DLD1 (cell line): ENCODE data around the gene CPNE2.
"Not testable (repeated sequence)": the region's sequence is repeated elsewhere in the genome, so short reads cannot be mapped to it uniquely, and the experiment has no call there.

Source experiments
- in situ Hi-C: cut with HindIII; loops from 2 replicates; pipeline ENCODE4 v1.10.0; 2017; ENCODE audit warnings: low sequenced_read_pairs

CPNE2 gene

DNA sequence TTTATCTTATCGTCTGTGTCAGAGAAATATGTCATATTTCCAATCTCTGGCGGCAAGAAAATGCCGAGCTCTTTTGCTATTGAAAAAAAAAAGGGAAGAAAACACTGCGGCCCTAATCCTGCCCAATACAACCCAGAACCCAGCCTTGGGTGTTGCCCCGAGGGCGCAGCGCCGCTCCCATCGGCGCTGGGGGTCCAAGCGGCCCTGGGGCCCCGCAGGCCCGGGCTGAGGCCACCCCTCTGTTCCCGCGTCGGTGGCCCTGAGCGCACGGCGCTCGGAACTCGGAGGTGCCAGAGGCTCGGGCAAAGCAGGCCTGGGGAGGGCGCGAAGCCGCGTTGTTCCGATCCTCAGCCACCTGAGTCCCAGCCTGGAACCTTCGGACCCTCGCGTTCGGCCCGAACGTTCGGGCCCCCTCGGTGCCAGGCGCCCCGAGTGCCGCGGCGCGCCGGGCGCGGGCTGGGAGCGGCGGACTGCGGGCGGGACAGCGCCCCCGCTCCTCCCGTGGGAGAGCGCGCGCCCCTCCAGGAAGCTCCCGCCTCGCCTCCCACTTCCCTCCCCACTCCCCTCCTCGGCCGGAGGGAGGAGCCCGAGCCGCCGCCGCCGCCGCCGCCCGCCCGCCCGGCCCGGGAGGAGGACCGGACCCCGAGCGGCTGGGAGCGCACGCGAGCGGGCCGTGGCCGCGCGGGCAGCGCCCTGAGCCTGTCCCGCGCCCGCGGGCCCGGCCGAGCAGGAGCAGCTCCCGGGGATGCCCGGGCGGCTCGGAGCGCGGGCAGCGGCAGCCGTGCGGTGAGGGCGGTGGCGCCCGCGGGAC is at the start of gene CPNE2:
Gene CPNE2, plus strand, starts transcription at position 609 of the 811 bp plus-strand sequence. CDS start 18,160 bp downstream, outside the sequence.
- in situ Hi-C loops = no loop called here

DNA sequence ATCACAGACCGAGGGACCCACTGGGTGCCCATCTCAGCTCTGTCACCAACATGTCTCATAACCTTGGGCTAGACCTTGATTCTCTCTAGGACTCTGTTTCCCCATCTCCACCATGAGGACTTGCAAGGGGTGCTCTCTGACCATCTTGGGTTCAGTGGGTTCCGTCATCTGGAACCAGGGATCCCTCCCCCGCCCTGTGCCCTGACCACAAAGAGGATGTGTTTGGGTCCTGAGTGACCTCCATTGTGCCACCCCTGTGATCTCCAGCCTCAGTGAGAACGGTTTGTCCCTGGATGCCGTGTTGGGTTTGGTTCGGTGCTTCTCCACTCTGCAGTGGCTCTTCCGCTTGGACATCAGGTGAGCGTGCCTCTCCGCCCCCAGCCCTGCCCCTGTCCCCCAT is 49.1 kb upstream of the CPNE2 start:
- in situ Hi-C loops = no loop called here

DNA sequence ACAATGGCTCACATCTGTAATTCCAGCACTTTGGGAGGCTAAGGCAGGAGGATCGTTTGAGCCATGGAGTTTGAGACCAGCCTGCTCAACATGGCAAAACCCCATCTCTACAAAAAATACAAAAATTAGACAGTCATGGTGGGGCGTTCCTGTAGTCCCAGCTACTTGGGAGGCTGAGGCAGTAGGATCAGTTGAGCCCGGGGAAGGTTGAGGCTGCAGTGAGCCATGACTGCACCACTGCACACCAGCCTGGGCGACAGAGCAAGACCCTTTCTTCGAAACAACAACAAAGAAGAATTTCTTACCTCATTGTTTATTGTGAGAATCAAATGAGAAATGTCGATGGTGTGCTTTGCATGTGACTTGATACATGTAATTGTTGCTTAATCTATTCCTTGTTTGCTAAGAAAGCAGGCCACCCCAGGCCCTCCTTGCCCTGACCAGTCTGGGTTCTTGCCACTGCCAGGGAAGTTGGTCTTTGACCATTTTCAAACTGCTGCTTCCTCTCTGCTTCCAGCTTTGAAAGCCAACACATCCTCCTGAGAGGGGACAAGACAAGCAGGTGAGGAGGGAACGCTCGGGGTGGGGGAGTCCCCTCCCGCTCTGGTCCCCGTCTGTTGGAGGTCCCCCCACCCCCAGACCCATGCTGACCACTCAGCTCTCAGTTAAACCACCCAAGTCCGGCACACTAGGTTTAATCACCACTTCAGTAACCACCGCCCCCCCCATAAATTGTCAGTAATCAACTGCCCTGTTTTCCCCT is 47.3 kb upstream of the CPNE2 start:
- in situ Hi-C loops = no loop called here

DNA sequence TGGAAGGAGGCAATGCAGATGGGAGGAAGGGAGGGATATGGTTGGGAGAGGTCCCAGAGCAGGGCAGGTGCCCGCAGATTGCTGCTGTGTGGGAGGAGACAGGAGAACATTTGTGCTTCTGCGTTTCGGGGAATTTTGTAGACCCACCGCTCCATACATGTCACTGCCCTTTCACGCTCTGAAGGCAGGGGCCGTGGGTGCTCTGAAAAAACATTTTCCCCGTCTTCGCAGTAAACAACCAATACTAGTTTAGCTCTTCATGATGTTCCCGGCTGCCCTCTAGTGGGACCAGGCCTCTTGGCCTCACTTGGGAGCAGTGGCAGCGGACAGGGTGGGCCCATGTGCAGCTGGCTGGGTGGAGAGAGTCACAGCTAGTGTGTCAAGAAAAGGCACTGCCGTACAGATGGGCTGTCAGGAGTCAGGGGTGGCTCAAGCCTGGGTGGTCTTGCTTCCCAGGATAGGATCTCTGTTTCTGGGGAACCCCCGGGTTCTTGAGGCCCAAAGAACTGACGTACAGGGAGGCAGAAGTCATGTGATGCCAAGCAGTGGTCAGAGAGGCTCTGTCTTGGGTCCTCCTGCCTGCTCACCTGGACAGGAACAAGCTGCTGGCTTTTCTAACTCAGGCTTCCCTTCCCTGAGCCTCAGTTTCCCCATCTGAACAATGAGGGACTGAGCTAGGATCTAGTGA is 46.5 kb upstream of the CPNE2 start:
- in situ Hi-C loops = no loop called here

DNA sequence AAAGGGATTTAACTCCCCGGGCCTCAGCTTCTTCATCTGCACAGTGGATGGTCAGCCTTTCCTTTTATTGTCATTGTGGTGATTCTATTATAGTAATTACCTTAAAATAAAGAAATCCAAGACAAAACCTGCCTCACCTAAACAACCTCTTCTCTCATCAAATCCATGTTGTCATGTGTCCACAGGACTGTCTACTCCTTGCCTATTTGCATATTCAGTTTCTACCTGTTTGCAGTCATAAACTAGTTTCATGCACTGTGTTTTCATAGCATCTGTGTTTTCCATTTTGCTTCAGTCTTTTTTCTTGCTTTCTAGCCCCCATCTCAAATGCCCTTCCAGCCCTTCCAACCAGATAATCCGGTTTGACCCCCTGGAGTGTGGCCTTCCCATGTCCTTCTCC is 44.3 kb upstream of the CPNE2 start:
- in situ Hi-C loops = no loop called here

DNA sequence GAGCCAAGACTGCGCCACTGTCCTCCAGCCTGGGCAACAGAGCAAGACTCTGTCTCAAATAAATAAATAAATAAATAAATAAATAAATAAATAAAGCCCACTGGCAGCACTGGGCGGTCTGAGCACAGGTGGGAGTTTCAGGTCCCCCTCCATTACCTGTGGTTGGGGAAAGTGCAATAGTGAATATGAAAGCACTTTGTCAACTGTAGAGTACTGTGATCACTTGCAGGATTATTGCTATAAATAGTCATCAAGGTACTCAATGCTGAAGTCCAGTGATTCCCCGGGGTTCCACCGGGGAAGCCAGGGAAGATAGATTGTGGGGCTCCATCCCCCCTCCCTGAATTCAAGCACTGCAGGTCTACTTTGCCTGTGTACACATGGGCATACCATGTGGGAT is 42.7 kb upstream of the CPNE2 start:
- in situ Hi-C loops = no loop called here

DNA sequence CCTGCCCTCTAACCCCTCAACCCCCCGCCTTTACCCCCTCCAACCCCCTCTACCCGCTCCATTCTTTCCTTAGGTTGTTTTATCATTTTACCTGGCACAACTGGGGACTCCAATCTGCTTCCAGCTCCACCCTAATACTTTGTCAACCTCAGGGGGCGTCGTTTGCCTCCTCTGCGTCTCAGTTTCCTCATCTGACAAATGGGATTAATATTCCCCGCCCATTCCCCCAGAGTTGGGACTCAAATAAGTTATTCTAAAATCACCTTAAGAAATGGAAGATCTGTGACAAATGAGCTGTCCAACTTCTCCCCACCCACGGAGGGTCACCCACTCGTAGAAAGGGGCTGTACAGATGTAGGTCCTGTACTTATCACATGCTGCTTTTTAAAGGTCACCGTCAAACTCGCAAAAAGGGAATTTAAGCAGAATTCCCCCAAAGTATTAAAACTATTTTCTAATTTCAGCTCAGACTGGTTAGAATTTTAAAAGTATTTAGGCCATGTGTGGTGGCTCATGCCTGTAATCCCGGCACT is 40.6 kb upstream of the CPNE2 start:
- in situ Hi-C loops = no loop called here

DNA sequence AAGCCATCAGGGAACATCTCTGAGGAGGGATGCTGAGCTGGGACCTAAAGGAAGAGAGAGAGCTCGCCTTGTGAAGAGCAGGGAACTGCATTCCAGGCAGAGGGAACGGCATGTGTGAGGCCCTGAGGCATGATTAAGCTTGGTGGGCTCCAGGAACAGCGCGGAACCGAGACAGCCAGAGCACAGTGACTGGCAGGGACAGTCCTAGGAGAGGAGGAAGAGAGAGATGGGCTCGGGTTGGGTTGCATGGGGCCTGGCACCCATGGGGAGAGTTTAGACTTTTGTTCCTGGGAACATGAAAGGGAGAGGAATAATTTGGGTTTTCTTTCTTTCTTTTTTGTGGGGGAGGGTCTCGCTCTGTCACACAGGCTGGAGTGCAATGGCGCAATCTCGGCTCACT is 39.2 kb upstream of the CPNE2 start:
- in situ Hi-C loops = no loop called here

DNA sequence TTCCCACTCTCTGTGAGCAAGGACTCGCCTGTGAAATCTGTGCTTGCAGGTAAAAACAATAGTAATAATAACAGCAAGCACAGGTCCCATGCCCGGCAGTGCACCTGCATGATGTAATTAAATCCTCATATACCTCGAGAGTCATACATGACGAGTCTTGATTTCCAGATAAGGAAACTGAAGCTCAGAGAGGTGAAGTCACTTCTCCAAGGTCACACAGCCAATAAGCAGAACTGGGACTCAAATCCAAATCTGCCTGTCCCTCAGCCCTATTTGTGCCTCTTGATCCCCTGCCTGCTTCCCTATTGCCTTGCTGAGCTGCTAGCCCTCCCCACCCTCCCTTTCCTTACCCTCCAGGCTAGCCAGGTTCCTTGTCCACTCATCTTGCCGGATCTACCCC is 38.0 kb upstream of the CPNE2 start:
- in situ Hi-C loops = no loop called here

DNA sequence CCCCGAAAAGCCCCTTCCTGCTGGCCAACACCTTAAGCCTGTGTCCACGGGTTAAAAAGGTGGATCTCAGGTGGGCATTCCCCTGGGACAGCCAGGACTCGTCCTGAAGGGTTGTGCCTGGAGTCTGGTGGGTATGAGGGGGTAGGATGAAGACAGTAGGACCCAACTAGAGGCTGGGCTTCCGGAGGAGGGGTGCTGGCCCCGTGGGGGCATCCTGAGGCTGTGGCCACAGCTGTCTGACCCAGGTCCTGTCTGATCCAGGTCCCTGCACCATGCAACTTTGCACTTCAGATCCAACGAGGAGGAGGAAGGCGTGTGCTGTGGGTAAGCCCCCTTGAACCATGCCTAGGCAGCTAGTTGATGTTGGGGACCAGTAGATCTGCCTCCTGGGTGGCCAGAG is 37.6 kb upstream of the CPNE2 start:
- in situ Hi-C loops = no loop called here

DNA sequence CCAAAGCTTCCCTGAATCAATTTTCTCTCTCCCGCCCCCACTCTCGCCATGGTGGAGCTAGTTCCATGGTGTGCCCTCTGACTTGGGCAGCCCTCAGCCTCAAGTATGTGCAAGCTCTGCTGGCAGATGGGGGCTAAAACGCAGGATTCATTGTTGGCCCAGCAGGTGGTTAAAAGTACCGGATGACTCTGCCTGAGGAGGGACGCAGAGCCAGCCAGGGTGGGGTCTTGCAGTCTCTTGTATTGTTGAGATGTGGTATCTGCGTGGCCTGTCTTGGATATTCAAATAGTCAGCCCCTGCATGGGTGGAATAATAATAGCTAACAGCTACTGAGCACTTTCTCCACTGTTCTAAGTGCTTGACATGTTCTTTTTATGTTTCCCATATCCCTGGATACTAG is 36.7 kb upstream of the CPNE2 start:
- in situ Hi-C loops = no loop called here

DNA sequence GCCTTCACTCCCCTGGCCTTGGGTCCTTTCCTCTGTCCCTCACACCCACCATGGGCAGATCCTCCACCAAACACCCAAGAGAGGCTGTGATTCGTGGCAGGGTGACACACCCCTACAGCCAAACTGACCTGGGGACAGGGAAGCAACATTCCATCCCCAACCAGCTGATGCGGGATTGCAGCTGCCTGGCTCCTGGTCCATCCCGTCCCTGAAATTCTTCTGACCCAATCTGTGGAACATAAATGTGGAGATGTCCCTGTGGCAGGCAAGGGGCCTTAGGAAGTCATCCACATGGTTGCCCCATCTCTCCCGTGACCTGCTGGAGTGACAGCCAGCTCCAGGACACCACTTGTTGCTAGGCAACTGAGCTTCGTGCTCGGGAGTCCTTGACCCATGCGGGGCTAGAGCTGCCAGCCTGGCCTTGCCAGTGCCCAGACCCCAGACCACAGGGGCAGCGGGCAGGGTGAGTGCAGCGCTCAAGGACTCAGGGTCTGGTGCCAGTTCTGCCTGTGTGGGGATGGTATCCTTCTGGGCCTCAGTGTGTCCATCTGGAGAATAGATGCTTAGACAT is 34.0 kb upstream of the CPNE2 start:
- in situ Hi-C loops = no loop called here

DNA sequence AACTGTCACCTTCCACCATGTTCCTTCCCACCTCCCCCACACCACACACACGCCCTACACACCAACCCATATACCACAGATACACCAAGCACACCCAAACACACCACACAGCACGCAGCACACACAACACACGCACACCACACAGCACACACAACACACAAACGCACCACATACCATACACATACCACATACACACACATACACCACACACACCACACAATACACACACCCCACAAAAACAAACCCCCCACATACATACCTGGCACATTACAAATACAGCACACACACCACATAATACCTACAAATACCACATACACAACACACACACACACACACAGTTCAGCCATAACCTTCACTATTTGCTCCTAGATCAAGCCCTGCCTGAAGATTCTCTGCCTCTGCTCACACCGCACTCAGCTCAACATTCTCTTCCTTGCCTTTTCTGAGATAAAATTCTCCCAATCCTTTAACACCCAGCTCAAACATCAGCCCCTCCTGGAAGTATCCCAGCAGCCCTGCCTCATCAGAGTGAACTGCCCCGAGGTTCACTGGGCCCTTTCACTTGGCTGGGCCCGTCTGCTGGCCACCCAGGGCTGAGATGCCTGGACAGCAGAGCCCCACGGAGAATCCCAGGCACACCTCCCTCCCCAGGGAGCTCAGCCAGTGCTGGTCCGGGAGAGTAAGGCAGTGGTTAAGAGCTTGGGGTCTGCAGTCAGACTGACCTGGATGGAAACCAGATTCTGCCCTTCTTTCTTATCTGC is 31.9 kb upstream of the CPNE2 start:
- in situ Hi-C loops = no loop called here

DNA sequence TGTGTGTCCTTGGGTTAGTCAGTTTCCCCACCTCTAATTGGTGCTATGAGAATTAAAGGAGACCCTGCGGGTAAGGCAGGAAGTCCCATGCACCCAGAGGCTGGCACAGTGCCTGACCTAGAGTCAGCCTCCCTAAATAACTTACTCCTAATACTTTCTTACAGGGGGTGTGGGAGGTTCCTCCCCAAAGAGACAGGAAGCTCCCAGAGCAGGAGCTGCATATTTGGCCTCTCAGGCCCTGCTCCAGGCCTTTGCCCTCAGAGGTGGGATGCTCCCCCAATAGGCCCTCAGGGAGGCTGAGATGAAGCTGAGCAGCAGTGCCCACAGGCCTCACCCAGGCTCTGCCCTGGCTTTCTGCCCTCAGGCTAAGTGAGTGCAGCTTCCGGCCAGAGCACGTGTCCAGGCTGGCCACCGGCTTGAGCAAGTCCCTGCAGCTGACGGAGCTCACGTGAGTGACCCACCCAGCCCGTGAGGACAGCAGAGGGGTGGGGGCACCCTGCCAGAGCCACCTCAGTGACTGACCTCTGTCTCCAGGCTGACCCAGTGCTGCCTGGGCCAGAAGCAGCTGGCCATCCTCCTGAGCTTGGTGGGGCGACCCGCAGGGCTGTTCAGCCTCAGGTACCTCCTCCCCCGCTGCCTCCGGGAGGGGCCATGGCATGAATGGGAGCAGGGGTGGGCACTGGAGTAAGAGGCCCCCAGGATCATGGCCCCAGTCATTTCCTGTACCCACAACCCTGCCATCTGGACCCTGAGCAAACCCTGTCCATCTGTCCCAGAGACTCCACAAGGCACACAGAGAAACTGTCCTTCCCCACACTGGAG is 31.1 kb upstream of the CPNE2 start:
- in situ Hi-C loops = no loop called here

DNA sequence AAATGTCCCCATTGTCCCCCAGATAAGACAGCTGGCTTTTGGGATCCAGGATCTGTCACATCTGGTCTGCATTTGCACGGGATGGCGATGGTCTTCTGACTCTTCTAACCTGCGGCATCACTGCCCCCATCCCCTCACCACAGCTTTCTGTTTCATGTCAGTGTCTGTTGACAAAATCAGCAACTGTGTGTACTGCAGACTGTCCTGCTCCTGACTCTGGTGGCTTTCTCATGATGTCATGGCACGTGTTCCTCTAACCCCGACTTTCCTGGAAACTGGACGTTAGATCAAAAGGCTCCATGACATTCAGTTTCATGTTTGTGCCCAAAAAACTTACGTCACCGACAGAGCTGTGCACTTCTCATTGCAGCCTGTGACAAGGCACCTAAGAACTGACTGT is 30.1 kb upstream of the CPNE2 start:
- in situ Hi-C loops = no loop called here

DNA sequence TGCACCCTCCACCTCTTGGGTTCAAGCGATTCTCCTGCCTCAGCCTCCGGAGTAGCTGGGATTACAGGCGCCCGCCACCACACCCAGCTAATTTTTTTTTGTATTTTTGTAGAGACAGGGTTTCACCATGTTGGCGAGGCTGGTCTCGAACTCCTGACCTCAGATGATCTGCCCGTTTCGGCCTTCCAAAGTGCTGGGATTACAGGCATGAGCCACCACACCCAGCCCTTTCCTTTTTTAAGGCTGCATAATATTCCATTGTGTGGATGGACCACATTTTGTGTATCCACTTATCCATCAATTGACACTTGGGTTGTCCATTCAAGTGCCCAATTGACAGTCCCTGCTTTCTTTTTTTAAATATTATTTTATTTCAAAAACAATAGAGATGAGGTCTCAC is 29.2 kb upstream of the CPNE2 start:
- in situ Hi-C loops = not testable (repeated sequence)

DNA sequence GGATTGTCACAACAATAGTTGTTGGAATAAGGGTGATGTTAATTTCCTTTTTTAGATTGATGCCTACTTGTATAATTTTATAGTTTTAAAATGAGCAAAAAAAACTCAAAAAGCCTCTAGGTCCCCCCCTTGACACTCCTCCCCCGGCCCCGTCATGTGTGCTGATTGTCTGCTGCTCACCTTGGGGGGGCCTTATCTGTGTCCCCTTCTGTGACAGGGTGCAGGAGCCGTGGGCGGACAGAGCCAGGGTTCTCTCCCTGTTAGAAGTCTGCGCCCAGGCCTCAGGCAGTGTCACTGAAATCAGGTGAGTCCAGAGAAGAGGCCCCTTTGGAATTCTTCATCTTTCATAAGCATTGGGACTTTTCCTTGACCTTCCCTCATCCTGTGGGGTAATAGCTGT is 27.4 kb upstream of the CPNE2 start:
- in situ Hi-C loops = no loop called here

DNA sequence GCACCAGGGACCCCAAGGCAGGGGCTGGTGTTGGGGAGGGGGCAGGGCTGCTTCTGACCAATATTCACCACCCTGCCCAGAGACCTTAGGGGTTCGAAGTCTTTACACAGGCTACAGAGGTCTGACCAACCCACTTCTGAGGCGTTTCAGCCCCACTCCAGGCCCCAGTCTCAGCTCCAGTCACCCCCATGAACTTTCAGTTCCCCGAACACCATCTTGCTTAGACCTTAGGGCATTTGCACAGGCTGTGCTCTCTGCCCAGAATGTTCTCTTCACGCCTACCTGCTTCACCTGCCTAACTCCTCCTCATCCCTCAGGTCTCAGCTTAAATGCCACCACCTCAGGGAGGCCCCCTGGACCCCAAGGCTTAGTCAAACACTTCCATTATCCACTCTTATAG is 25.8 kb upstream of the CPNE2 start:
- in situ Hi-C loops = no loop called here

DNA sequence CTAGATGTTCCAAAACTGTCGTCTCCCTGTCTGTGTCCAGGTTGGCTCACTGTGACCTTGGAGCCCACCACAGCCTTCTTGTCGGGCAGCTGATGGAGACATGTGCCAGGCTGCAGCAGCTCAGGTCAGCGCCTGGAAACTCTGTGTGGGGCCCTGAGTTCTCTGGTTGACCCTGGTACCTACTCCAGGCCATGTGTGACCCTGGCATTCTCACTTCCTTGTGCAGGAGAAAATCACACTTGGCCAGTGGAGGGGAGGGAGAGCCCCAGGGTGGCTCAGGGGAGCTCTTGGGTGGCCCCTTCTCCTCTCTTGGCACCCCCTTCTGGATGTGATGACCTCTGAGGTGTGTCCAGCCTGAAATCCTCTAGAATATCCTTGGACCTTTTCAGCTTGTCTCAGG is 25.0 kb upstream of the CPNE2 start:
- in situ Hi-C loops = no loop called here

DNA sequence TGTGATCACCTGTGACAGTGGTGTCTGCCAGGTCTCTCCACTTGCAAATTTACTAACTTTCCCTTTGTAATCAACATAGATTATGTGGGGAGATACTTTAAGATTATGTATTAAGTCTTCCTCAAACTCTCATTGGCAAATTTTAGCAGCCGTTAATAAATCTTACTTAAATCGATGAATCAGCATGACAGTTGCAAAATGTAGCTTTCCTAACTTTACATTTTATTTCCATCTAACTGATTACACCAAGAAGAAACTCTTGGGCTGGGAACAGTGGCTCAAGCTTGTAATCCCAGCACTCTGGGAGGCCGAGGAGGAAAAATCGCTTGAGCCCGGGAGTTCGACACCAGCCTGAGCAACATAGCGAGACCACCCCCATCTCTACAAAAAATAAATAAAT is 23.3 kb upstream of the CPNE2 start:
- in situ Hi-C loops = no loop called here
